ENCODE results near the gene EDC4. TPM values are rescaled to one million over a fixed set of nuclear protein-coding genes. Genes with fewer than 3 reads are reported as not detected.
A peak's percentile ranks its signal among the peaks of the same experiment; 100 is the strongest.

Gene EDC4
- total and polyA plus RNA-seq, 9 donors = 29.8 to 65.3 (median 48.7) TPM

GRCh38 chr16:67915831-67916723 is 43.2 kb downstream of the EDC4 start:
- WGBS, 3 donors = 73 to 75% (median 74%) methylated on average over 7 of the region's 7 CpGs
- TF ChIP-seq POLR2A (IDR thresholded peaks at IDR 0.05) (no peak), CTCF (IDR thresholded peaks at IDR 0.05) (no peak), EP300 (IDR thresholded peaks at IDR 0.05) (no peak)
- no peak overlapping the region for H3K4me3 ChIP-seq
- no peak for DNase-seq
- H3K9me3 ChIP-seq = no peaks in the 10 kb centered on the region
- H3K36me3 ChIP-seq = no peaks in the 10 kb centered on the region
- H3K4me1 ChIP-seq (ENCODE audit: insufficient read depth) = peaks cover 6% of the 10 kb centered on the region
- H3K27ac ChIP-seq = no peak overlapping the region
- intact Hi-C loops (cut with DNase I) = no loop called here
- H3K27me3 ChIP-seq = no peaks in the 10 kb centered on the region

GRCh38 chr16:67917140-67917851 is 44.4 kb downstream of the EDC4 start:
- WGBS, 3 donors = 35 to 53% (median 37%) methylated on average over 6 of the region's 6 CpGs
- no peak overlapping the region for H3K27ac ChIP-seq

GRCh38 chr16:67917852-67918236 is 45.0 kb downstream of the EDC4 start:
- WGBS, 3 donors = 65 to 76% (median 71%) methylated on average over 4 of the region's 4 CpGs
- intact Hi-C loops (cut with DNase I) = no loop called here
- Histone ChIP-seq H3K9me3 (no peaks in the 10 kb centered on the region), H3K4me1 (ENCODE audit: insufficient read depth) (peaks cover 6% of the 10 kb centered on the region), H3K36me3 (no peaks in the 10 kb centered on the region), H3K4me3 (no peak overlapping the region), H3K27me3 (no peaks in the 10 kb centered on the region), H3K27ac (no peak overlapping the region)
- TF ChIP-seq POLR2A (IDR thresholded peaks at IDR 0.05) (no peak), CTCF (IDR thresholded peaks at IDR 0.05) (no peak), EP300 (IDR thresholded peaks at IDR 0.05) (no peak)
- no peak for DNase-seq

More at GRCh38 chr16:67917140-67917851, 44.4 kb downstream of the EDC4 start:
- Histone ChIP-seq H3K27me3 (no peaks in the 10 kb centered on the region), H3K4me1 (ENCODE audit: insufficient read depth) (peaks cover 6% of the 10 kb centered on the region), H3K36me3 (no peaks in the 10 kb centered on the region), H3K9me3 (no peaks in the 10 kb centered on the region), H3K4me3 (no peak overlapping the region)
- TF ChIP-seq CTCF (IDR thresholded peaks at IDR 0.05) (no peak), EP300 (IDR thresholded peaks at IDR 0.05) (no peak), POLR2A (IDR thresholded peaks at IDR 0.05) (no peak)
- DNase-seq = peak in 1 of 5 donors; percentile 60
- intact Hi-C loops (cut with DNase I) = no loop called here

GRCh38 chr16:67919622-67920221 is 46.9 kb downstream of the EDC4 start:
- peaks cover 6% of the 10 kb centered on the region for H3K4me1 ChIP-seq (ENCODE audit: insufficient read depth)
- intact Hi-C loops (cut with DNase I) = no loop called here
- H3K4me3 ChIP-seq = no peak overlapping the region
- no peaks in the 10 kb centered on the region for H3K9me3 ChIP-seq
- 68 to 81% (median 69%) methylated on average over 6 of the region's 6 CpGs for WGBS, 3 donors
- H3K27me3 ChIP-seq = no peaks in the 10 kb centered on the region
- DNase-seq = no peak
- H3K36me3 ChIP-seq = no peaks in the 10 kb centered on the region
- TF ChIP-seq POLR2A (IDR thresholded peaks at IDR 0.05) (no peak), EP300 (IDR thresholded peaks at IDR 0.05) (no peak), CTCF (IDR thresholded peaks at IDR 0.05) (no peak)
- no peak overlapping the region for H3K27ac ChIP-seq

Measured in ovary (tissue), 9 donors.